Measurements from ENCODE around the gene GSPT1.
"Not testable (repeated sequence)": the region's sequence is repeated elsewhere in the genome, so short reads cannot be mapped to it uniquely, and the experiment has no call there.

The GSPT1 gene

DNA sequence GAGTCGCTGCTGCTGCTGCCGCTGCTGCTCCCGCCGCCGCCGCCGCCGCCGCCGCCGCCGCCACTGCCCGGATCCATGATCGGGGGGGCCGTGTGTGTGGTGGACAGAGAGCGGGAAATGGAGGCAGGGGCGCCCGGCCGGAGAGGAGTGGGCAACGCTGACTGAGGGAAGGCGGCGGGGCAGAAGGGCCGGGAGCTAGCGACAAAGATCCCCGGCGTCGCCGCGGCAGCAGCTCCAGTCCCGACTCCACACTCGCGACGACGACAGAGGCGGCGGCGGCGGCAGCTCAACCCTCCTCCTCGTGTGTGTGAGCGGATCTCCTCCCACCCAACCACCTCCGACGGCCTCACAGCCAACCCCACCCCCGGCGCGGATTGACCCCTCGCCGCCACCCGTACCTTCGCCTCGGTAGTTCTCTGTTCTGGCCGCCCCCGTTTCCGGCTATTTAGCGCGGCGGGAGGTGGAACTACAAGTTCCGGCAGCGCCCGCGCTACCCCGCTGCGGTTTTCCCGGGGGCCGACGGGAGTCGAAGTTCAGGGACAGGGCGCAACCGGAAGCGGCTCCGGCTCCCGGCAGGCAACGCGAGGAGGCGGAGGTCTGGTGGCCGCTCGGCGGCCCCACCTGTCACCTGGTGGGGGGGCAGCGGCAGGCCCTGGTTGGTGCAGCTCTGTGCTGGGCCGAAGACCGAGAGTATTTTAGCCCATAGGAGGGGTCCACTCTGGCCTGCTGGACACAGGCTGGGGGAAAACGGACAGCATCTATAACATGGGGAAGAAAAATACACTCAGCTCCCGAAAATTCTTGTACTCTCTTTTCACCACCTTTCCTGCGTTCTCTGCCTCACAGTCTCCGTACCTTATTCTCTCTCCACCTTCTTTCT lies at the start of gene GSPT1:
GSPT1 (minus strand) TSS at position 313 of the 880 bp plus-strand sequence; CDS start at position 77, 236 bp downstream.
- H3K4me2 ChIP-seq = peak within 1 kb of the TSS; percentile 87

DNA sequence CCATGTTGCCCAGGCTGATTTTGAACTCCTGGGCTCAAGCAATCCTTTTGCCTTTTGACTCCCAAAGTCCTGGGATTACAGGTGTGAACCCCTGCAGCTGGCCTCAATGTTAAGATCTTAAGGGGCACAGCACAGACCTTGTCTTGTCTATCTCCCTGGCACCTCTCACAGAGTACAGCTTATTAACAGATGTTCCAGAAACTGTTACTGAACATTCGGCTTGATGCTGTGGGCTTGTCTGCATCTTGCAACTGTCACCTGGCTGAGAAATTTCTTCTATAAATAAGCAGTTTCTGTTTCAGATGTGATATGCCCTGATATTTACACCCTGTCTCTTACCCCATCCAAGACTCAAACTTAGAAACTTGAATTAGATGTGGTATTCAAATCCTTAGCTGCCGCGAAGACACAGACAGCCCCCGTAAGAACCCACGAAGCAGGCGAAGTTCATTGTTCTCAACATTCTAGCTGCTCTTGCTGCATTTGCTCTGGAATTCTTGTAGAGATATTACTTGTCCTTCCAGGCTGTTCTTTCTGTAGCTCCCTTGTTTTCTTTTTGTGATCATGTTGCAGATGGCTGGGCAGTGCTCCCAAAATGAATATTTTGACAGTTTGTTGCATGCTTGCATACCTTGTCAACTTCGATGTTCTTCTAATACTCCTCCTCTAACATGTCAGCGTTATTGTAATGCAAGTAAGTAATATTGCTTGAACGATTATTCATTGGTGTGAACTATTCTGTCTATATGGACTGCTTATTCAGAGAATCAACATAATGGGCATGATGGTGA lies 49.2 kb upstream of the GSPT1 start, which contains the start of gene TNFRSF17:
TNFRSF17 (plus strand) TSS at position 450 of the 791 bp plus-strand sequence; CDS start at position 565, 115 bp downstream.
- H3K27ac ChIP-seq = peak within 1 kb of the TSS; percentile 95
- H3K4me3 ChIP-seq (IDR thresholded peaks at IDR 0.05; ENCODE audit: insufficient read depth, low read depth, low read length) = no peak within 1 kb of the TSS
- H3K4me1 ChIP-seq (ENCODE audit: low read depth, poor library complexity, severe bottlenecking) = peaks cover 58% of the 10 kb centered on the region
- peak within 1 kb of the TSS; percentile 89 for H3K4me2 ChIP-seq
- H3K9ac ChIP-seq = peak within 1 kb of the TSS; percentile 91
- no peaks in the 10 kb centered on the region for H3K27me3 ChIP-seq (ENCODE audit: insufficient read depth, low read depth)
- no peak within 1 kb of the TSS for H2AFZ ChIP-seq (ENCODE audit: low read depth)
- peaks cover 58% of the 10 kb centered on the region for H3K79me2 ChIP-seq (ENCODE audit: insufficient read depth, low read depth)
- TF ChIP-seq, protein P1, sequence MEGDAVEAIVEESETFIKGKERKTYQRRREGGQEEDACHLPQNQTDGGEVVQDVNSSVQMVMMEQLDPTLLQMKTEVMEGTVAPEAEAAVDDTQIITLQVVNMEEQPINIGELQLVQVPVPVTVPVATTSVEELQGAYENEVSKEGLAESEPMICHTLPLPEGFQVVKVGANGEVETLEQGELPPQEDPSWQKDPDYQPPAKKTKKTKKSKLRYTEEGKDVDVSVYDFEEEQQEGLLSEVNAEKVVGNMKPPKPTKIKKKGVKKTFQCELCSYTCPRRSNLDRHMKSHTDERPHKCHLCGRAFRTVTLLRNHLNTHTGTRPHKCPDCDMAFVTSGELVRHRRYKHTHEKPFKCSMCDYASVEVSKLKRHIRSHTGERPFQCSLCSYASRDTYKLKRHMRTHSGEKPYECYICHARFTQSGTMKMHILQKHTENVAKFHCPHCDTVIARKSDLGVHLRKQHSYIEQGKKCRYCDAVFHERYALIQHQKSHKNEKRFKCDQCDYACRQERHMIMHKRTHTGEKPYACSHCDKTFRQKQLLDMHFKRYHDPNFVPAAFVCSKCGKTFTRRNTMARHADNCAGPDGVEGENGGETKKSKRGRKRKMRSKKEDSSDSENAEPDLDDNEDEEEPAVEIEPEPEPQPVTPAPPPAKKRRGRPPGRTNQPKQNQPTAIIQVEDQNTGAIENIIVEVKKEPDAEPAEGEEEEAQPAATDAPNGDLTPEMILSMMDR (conservative IDR thresholded peaks at IDR 0.05; ENCODE audit: low read depth, low read length) = 0 out of 2 replicates have a peak, but pooled peaks have one; percentile 9
- no peaks in the 10 kb centered on the region for H4K20me1 ChIP-seq (ENCODE audit: insufficient read depth)
- H3K36me3 ChIP-seq (ENCODE audit: insufficient read depth) = peaks cover 21% of the 10 kb centered on the region; the same call in 1 of the 2 replicates

More for the DNA sequence above, at the start of gene GSPT1:
- H3K4me3 ChIP-seq (IDR thresholded peaks at IDR 0.05; ENCODE audit: insufficient read depth, low read depth, low read length) = no peak within 1 kb of the TSS
- H2AFZ ChIP-seq (ENCODE audit: low read depth) = peak within 1 kb of the TSS; percentile 77
- peak within 1 kb of the TSS; percentile 67 for H3K27ac ChIP-seq
- H3K79me2 ChIP-seq (ENCODE audit: insufficient read depth, low read depth) = peaks cover 41% of the 10 kb centered on the region
- H3K36me3 ChIP-seq (ENCODE audit: insufficient read depth) = 0 out of 2 replicates have a peak, but pooled peaks cover 3% of the 10 kb centered on the region
- peaks cover 28% of the 10 kb centered on the region for H4K20me1 ChIP-seq (ENCODE audit: insufficient read depth)
- H3K27me3 ChIP-seq (ENCODE audit: insufficient read depth, low read depth) = no peaks in the 10 kb centered on the region
- H3K4me1 ChIP-seq (ENCODE audit: low read depth, poor library complexity, severe bottlenecking) = peaks cover 39% of the 10 kb centered on the region
- TF ChIP-seq, protein P1 (conservative IDR thresholded peaks at IDR 0.05; ENCODE audit: low read depth, low read length) = no peak
- H3K9ac ChIP-seq = peak within 1 kb of the TSS; percentile 85

DNA sequence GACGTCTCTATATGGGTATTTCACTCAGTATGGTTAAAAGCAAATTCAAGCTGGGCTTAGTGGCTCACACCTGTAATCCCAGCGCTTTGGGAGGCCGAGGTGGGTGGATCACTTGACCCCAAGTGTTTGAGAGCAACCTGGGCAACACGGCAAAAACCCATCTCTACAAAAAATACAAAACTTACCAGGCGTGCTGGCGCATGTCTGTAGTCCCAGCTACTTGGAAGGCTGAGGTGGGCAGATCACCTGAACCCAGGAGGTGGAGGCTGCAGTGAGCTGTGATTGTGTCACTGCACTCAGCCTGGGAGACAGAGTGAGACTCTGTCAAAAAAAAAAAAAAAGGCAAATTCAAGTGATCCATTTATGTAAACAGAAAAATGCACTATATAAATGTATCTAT lies 48.0 kb upstream of the GSPT1 start:
- peaks cover 58% of the 10 kb centered on the region for H3K4me1 ChIP-seq (ENCODE audit: low read depth, poor library complexity, severe bottlenecking)
- peak overlapping the region; percentile 95 for H3K27ac ChIP-seq
- H3K36me3 ChIP-seq (ENCODE audit: insufficient read depth) = peaks cover 11% of the 10 kb centered on the region; the same call in 1 of the 2 replicates
- no peaks in the 10 kb centered on the region for H3K27me3 ChIP-seq (ENCODE audit: insufficient read depth, low read depth)
- H4K20me1 ChIP-seq (ENCODE audit: insufficient read depth) = no peaks in the 10 kb centered on the region
- H3K9ac ChIP-seq = peak overlapping the region; percentile 91
- TF ChIP-seq, protein P1 (conservative IDR thresholded peaks at IDR 0.05; ENCODE audit: low read depth, low read length) = no peak
- H2AFZ ChIP-seq (ENCODE audit: low read depth) = 0 out of 2 replicates have a peak overlapping the region, but pooled peaks have one; percentile 27
- no peak overlapping the region for H3K4me3 ChIP-seq (IDR thresholded peaks at IDR 0.05; ENCODE audit: insufficient read depth, low read depth, low read length)
- H3K4me2 ChIP-seq = peak overlapping the region; percentile 89
- H3K79me2 ChIP-seq (ENCODE audit: insufficient read depth, low read depth) = peaks cover 46% of the 10 kb centered on the region

DNA sequence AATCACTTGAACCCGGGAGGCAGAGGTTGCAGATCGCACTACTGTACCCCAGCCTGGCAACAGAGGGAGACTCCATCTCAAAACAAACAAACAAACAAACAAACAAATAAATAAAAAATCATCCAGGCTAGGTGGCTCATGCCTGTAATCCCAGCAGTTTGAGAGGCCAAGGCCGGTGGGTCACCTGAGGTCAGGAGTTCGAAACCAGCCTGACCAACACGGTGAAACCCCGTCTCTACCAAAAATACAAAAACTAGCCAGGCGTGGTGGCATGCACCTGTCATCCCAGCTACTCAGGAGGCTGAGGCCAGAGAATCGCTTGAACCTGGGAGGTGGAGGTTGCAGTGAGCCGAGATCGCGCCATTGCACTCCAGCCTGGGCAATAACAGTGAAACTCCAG lies 47.2 kb upstream of the GSPT1 start:
- Histone ChIP-seq H3K9ac (peak overlapping the region; percentile 91; the same call in 1 of the 2 replicates), H3K79me2 (ENCODE audit: insufficient read depth, low read depth) (peaks cover 42% of the 10 kb centered on the region), H3K4me2 (peak overlapping the region; percentile 89), H3K27ac (peak overlapping the region; percentile 95), H3K4me1 (ENCODE audit: low read depth, poor library complexity, severe bottlenecking) (peaks cover 59% of the 10 kb centered on the region)
- H3K27me3 ChIP-seq (ENCODE audit: insufficient read depth, low read depth); H3K36me3 ChIP-seq (ENCODE audit: insufficient read depth); H2AFZ ChIP-seq (ENCODE audit: low read depth); H3K4me3 ChIP-seq (IDR thresholded peaks at IDR 0.05; ENCODE audit: insufficient read depth, low read depth, low read length); H4K20me1 ChIP-seq (ENCODE audit: insufficient read depth): not testable (repeated sequence)

DNA sequence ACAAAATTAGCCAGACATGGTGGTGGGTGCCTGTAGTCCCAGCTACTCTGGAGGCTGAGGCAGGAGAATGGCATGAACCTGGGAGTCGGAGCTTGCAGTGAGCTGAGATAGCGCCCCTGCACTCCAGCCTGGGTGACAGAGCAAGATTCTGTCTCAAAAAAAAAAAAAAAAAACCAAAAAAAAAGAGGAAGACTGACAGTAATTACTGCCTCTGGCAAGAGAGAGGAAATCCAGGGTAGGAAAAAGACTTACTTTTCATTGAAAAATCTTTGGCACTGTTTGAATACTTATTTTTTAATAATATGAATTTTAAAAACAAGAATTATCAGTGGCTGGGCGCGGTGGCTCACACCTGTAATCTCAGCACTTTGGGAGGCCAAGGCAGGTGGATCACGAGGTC lies 46.7 kb upstream of the GSPT1 start:
- not testable (repeated sequence) for H3K9ac ChIP-seq; H3K36me3 ChIP-seq (ENCODE audit: insufficient read depth); H3K27me3 ChIP-seq (ENCODE audit: insufficient read depth, low read depth); H4K20me1 ChIP-seq (ENCODE audit: insufficient read depth); H2AFZ ChIP-seq (ENCODE audit: low read depth); H3K4me3 ChIP-seq (IDR thresholded peaks at IDR 0.05; ENCODE audit: insufficient read depth, low read depth, low read length)
- H3K4me1 ChIP-seq (ENCODE audit: low read depth, poor library complexity, severe bottlenecking) = peaks cover 64% of the 10 kb centered on the region
- H3K79me2 ChIP-seq (ENCODE audit: insufficient read depth, low read depth) = peaks cover 38% of the 10 kb centered on the region
- H3K27ac ChIP-seq = peak overlapping the region; percentile 95
- peak overlapping the region; percentile 89 for H3K4me2 ChIP-seq
